Cardiac fibroblast (primary cell): Measurements from ENCODE around the gene TULP4.
"Not testable (repeated sequence)": the region's sequence is repeated elsewhere in the genome, so short reads cannot be mapped to it uniquely, and the experiment has no call there.

Experiments
- DNase-seq, 2 donors: peaks; one replicate each; pipeline versions ENCODE4 v3.0.0 to v3.0.0-alpha.2; 2010; ENCODE audit warnings: low read depth in 2 of 2
- H3K4me3 ChIP-seq, 2 donors: replicated peaks in 1 of 2; 1 replicate in 1 of 2; 2 replicates in 1 of 2; pipeline ENCODE4 v1.5.1; 2011; ENCODE audit warnings: low read depth in 2 of 2, low read length in 2 of 2, mild to moderate bottlenecking in 2 of 2, moderate library complexity in 1 of 2
- TF ChIP-seq, protein P1 (sequence below): IDR thresholded peaks from one replicate; pipeline ENCODE4 v1.5.1; 2011; ENCODE audit warnings: low read depth, mild to moderate bottlenecking, low read length, inconsistent platforms

TULP4 gene

DNA sequence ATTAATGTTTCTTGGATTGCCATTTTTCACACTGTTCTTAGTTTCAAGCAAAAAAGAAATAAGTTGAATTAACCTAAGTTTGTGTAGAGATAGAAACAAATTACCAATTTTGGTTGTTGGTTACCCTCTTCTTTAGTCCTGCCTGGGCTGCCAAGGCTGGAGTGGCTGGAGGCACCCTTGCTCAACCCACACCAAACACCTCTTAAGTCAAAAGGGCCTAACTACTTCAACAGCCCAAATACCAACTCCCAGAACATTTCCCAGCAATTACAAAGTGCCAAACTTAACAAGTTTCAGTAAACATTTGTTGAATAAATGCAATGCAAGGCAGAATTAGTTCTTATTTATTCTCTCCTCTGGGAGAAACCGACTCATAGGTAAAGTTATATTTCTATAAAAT lies 209.5 kb downstream of the TULP4 start:
- DNase-seq = no peak
- H3K4me3 ChIP-seq = no peak overlapping the region
- TF ChIP-seq, protein P1, sequence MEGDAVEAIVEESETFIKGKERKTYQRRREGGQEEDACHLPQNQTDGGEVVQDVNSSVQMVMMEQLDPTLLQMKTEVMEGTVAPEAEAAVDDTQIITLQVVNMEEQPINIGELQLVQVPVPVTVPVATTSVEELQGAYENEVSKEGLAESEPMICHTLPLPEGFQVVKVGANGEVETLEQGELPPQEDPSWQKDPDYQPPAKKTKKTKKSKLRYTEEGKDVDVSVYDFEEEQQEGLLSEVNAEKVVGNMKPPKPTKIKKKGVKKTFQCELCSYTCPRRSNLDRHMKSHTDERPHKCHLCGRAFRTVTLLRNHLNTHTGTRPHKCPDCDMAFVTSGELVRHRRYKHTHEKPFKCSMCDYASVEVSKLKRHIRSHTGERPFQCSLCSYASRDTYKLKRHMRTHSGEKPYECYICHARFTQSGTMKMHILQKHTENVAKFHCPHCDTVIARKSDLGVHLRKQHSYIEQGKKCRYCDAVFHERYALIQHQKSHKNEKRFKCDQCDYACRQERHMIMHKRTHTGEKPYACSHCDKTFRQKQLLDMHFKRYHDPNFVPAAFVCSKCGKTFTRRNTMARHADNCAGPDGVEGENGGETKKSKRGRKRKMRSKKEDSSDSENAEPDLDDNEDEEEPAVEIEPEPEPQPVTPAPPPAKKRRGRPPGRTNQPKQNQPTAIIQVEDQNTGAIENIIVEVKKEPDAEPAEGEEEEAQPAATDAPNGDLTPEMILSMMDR = no peak

DNA sequence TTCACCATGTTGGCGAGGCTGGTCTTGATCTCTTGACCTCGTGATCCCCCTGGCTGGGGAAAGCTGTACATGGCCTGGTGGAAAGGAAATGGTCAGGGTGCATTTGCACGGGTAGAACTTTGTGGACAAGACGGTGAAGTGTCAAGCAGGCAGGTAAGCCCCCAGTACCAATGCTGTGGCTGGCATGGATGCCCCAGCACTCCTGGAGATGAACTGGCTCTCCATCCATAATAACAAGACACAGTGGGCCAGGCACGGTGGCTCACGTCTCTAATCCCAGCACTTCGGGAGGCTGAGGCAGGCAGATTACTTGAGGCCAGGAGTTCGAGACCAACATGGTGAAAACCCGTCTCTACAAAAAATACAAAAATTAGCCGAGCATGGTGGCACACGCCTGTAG lies 210.4 kb downstream of the TULP4 start:
- H3K4me3 ChIP-seq = no peak overlapping the region
- no peak for DNase-seq
- TF ChIP-seq, protein P1 = no peak

DNA sequence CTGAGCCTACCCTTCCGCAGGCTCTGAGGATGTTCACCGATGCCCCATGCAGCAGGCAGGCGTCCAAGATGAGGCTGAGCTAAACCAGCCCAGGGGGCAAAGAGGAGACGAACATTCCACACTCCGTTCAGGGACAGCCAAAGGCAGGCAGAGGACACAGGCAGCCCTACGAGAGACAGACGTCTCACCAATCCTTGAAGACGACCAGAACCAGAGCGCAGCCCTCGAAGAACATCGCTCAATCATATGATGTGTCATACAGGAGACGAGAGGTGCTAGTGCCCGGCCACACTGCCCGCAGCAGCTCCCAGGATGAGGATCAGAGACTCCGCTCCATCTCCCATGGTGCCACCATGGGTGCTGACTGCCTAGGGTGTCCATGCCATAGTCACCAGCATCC lies 212.0 kb downstream of the TULP4 start:
- H3K4me3 ChIP-seq = no peak overlapping the region
- no peak for DNase-seq
- TF ChIP-seq, protein P1 = no peak

DNA sequence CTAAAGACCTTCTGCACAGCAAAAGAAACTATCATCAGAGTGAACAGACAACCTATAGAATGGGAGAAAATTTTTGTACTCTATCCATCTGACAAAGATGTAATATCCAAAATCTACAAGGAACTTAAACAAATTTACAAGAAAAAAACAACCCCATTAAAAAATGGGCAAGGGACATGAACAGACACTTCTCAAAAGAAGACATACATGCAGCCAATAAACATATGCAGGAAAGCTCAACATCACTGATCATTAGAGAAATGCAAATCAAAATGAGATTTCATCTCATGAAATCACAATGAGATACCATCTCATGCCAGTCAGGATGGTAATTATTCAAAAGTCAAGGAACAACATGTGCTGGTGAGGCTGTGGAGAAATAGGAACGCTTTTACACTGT lies 215.6 kb downstream of the TULP4 start:
- H3K4me3 ChIP-seq, DNase-seq: not testable (repeated sequence)

DNA sequence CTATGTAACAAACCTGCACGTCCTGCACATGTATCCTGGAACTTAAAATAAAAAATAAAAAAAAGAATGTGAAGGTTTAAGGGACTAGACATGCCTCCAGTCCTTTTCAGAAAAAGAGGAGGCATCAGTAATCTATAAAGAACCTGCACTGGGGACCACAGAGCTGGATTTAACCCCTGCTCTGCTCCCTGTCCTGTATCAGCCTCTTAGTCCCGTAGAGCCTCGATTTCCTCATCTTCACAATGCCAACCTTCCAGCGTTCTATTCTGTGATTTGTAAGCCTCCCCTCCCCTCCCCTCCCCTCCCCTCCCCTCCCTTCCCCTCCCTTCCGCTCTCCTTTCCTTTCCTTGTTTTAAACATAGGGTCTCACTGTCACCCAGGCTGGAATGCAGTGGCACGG lies 216.6 kb downstream of the TULP4 start:
- no peak for DNase-seq
- H3K4me3 ChIP-seq = no peak overlapping the region
- TF ChIP-seq, protein P1 = no peak

DNA sequence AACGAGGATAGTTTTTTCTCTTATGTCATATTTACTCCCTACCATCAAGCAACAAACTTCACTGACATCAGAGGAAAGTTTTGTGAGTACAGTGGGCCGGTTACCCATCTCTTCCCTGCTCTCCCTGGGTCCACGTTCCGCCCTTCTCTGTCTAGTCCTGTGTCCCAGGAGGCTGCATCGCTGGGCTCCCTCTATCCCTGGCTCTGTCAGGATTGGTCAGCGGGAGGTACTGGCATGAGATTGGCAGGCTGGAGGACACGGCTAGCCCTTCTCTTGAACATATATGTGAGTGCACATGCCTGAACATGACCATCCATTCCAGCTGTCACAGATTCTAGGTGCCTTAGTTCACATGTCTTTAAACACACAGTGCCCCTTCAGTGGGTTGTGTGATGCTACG lies 217.4 kb downstream of the TULP4 start:
- DNase-seq = no peak
- H3K4me3 ChIP-seq = no peak overlapping the region
- TF ChIP-seq, protein P1 = no peak

DNA sequence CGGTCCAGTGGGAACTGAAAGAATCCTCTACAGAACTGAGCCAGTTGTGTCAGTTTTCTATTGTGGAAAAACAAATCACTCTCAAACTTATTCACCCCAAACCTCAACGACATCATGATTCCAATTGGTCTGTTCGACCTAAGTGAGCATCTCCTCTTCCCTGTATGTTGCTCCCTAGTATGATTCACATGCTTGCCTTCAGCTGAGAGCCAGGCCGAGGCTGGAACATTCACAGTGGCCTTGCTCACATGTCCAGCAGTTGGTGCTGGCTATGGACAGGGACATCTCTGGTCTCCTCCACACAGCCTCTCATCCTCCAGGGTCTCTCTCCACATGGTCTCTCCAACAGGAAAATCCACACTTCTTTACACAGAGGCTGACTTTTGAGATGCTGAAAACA lies 219.3 kb downstream of the TULP4 start:
- no peak overlapping the region for H3K4me3 ChIP-seq
- no peak for DNase-seq
- TF ChIP-seq, protein P1 = no peak

DNA sequence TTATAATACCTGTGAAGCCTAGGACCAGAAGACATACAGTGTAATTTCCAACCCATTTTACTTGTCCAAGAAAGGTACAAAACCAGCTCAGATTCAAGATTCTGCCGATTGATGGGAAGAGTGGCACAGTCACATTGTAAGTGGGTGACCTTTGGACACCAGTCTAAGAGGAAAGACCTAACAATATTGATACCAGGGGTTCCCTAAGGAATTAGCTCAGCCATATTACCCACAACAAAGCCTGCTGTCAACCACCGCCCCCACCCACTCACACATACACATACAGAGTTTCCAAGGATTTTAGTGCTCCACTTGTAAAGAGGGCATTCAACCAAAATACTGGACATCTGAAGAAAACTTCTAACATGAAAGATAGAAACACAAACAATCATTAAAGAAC lies 219.7 kb downstream of the TULP4 start:
- TF ChIP-seq, protein P1 = no peak
- no peak overlapping the region for H3K4me3 ChIP-seq
- no peak for DNase-seq
